NCI-H1105 (cell line): ENCODE data around the gene GNAZ.

ENCODE experiments used
- DNase-seq: peaks from one replicate; lab custom pipeline; 2025; lab: John Stamatoyannopoulos, UW

The GNAZ gene

DNA sequence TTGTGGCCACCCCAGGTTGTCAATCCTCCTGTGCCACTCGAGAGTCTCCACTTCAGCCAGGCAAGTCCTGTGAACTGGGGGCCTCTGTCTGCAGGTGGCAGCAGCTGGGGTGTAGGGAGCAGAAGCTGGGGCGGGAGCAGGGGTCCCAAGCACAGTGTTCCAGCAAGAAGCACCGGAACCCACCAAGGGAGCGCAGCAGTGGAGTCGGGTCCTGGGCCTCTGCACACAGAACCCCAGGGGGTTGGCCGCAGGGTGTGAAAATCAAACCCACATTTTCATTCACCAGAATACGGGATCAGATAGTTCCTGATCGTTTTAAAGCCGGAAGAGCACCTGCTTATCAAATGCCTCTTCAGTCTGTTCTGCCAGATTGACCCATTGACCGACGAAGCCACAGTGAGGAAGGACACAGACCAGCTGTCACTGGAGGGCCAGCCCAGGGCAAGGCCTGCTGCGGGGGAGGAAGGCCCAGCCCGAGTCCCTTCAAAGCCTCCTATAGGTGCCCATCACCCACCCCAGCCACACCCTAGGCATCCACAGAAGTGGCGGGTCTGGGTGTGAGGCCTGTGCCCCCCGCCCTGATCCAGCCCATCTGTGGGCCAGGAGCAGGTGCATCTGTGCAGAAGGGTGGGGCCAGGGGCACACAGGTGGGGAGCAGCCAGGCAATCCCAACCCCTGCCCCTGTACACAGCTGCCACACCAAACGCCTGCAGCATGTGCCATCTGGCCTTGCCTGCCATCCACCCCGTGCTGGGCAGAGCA lies 37.3 kb downstream of the GNAZ start:
- DNase-seq, result no peak

- DNase-seq, result no peak
Measured at GRCh38 chr22:23108249-23109078, 38.1 kb downstream of the GNAZ start.

GRCh38 chr22:23109079-23109347 lies 38.7 kb downstream of the GNAZ start:
- no peak for DNase-seq

DNA sequence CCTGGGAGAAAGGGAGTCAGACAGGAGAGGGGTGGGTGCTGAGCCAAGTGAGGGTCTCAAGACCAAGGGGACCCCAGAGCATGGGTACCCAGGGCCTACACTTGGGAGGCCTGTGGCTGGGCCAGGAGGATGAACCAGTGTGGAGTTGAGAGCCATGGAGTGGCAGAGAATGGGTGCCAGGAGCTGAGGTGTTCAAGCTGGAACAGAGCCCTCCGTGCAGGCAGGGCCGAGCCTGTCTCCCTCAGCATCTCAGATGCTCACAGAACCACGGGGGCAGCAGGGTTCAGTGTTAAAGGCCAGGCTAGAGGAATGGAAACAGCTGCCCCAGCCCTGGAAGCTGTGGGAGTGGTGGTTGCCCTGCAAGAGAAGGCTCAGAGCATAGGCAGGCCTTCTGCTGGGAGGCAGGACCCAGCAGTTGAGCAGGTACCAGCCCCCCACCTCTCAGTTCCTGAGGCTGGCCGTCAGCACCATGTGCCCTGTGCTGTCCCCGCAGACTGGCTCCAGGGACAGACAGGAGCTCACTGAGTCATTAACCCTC lies 39.2 kb downstream of the GNAZ start:
- no peak for DNase-seq

- peak; percentile 14 for DNase-seq
Measured at GRCh38 chr22:23110190-23110921, 40.0 kb downstream of the GNAZ start.

DNA sequence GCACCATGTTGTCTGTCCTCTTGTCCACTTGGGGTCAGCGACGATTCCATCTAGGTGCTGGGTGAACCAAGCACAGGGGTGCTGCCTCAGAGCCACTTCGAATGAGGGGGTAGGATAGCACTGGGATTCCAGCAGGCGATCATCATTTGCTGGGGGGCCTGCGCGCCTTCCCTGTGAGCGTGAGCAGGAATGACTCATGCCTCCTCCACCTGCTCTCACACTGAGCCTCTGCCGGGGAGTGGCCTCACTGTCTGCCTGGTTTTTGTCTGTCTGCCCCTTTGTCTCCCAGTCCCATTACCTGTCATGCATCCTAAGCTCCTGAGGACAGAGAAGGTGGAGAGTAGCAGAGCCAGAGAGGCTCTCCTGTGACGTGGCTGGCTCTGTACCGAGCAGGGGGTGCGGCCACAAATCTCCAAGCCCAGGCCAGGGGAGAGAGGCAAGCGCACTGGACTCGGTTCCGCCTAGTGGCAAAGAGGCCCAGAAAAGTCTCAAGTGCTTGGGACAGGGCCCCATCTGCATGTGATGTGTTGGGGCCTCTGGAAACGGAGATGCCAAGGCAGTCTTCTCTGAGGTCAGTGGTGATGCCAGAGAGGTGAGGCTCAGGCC lies 40.7 kb downstream of the GNAZ start:
- DNase-seq, result no peak

DNA sequence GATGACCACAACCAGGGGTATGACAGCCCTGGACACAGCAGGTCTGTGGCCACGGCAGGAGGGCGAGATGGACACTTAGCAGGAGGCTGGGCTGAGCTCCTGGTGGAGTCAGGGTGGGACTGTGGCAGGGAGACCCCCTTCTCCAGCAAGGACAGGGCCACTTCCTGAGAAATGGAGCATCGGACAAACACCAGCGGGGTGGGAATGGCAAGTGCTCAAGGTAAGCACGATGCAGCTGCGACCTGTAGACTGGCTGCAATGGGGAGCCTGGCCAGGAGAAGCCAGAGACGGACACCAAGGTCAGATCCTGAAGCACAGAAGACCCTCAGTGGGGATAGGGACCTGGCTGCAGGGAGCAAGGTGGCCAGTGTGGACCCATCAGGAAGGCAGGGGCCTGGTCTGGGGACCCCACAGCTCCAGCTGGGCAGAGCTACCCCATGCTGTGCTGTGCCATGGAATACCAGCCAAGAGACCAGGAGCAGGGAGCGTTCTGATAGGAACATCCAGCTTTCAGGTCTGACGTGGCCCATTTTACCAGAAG lies 42.2 kb downstream of the GNAZ start:
- no peak for DNase-seq

- peak; percentile 67 for DNase-seq
Measured at GRCh38 chr22:23113067-23113846, 42.9 kb downstream of the GNAZ start.

DNA sequence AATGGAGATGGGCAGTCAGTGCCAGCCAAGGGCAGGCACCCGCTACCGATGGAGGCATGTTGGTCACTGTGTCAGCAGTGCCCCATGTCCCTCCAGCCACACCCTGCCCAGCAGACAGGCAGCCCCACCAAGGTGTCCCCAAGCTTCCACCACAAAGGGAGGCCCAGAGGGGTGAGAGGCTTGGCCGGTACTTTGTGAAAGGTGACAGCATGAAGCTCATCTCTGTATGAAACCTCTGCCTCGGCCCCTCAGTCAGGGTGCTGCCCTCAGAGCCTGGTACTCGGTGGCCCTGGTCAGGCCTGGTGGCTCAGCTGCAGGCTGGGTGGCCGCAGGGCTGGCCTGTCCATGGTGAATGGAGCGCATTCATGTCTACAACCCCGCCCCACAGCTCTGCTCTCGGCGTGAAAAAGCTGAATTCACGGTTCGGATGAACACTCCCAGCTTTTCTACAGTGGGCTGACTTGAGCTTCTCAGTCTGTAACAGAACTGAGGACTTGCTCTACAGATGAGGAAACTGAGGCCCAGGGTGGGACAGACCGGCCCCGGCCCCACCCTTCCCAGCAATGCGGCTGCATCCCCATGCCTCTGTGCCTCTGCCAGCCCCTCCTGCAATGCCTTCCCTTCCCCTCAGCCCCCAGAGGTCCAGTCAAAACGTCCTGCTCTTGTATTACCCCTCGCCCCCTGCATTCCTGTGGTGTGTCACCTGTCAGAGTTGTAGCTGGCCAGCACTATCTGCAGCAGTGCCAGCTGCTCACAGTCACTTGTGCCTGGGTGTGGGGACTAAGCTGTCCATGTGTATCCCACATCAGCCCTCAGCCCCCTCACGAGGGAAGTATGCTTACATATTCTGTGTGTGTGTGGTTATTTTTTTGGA lies 43.8 kb downstream of the GNAZ start:
- DNase-seq, result no peak

- no peak for DNase-seq
Measured at GRCh38 chr22:23114721-23115020, 44.4 kb downstream of the GNAZ start.

GRCh38 chr22:23115369-23115768 lies 45.0 kb downstream of the GNAZ start:
- no peak for DNase-seq

- no peak for DNase-seq
Measured at GRCh38 chr22:23115825-23116494, 45.6 kb downstream of the GNAZ start.

- no peak for DNase-seq
Measured at GRCh38 chr22:23116506-23117263, 46.4 kb downstream of the GNAZ start.

- no peak for DNase-seq
Measured at GRCh38 chr22:23117275-23117674, 47.0 kb downstream of the GNAZ start.

- DNase-seq, result no peak
Measured at GRCh38 chr22:23117891-23118646, 47.8 kb downstream of the GNAZ start.

GRCh38 chr22:23118647-23119493 lies 48.6 kb downstream of the GNAZ start:
- DNase-seq, result no peak
